Parathyroid adenoma (tissue), 2 donors: Measurements from ENCODE around the gene COL2A1.

ENCODE experiments used
- H2AFZ ChIP-seq: fragments of 300-600 bp; sonication (generic); one replicate; pipeline ENCODE4 v1.7.0; 2017; ENCODE audit warnings: antibody characterized with exemption, mild to moderate bottlenecking
- H3K27ac ChIP-seq: fragments of 300-600 bp; sonication (generic); one replicate; pipeline ENCODE4 v1.7.0; 2017
- H3K27me3 ChIP-seq: fragments of 300-600 bp; sonication (generic); one replicate; pipeline ENCODE4 v1.7.0; 2017; ENCODE audit warnings: low read length; ENCODE audit not compliant: control insufficient read depth, insufficient read depth
- H3K36me3 ChIP-seq: fragments of 300-600 bp; sonication (generic); one replicate; pipeline ENCODE4 v1.7.0; 2017; ENCODE audit warnings: low read length; ENCODE audit not compliant: control insufficient read depth, insufficient read depth
- H3K4me1 ChIP-seq: fragments of 300-600 bp; sonication (generic); one replicate; pipeline ENCODE4 v1.7.0; 2017; ENCODE audit warnings: control low read depth
- H3K4me2 ChIP-seq: fragments of 300-600 bp; sonication (generic); one replicate; pipeline ENCODE4 v1.7.0; 2017; ENCODE audit warnings: low read length
- H3K4me3 ChIP-seq: fragments of 300-600 bp; sonication (generic); one replicate; pipeline ENCODE4 v1.7.0; 2017; ENCODE audit warnings: low read depth, low read length
- H3K79me2 ChIP-seq: fragments of 300-600 bp; sonication (generic); one replicate; pipeline ENCODE4 v1.7.0; 2017; ENCODE audit warnings: control low read depth
- H3K9ac ChIP-seq: fragments of 300-600 bp; sonication (generic); one replicate; pipeline ENCODE4 v1.7.0; 2017; ENCODE audit warnings: mild to moderate bottlenecking
- H3K9me3 ChIP-seq: fragments of 300-600 bp; sonication (generic); one replicate; pipeline ENCODE4 v1.7.0; 2017; ENCODE audit warnings: low read length; ENCODE audit not compliant: control insufficient read depth
- CTCF ChIP-seq: fragments of 300-600 bp; sonication (generic); IDR thresholded peaks from one replicate; pipeline ENCODE4 v1.7.0; 2017; ENCODE audit warnings: antibody characterized with exemption, mild to moderate bottlenecking
- donor health status: primary hyperparathyroidism.

Gene COL2A1

GRCh38 chr12:47954058-47954457, 50.2 kb downstream of the COL2A1 start:
- H3K4me2 ChIP-seq: no peak overlapping the region
- H3K4me1 ChIP-seq: peaks cover 3% of the 10 kb centered on the region
- H3K27ac ChIP-seq: no peak overlapping the region
- H2AFZ ChIP-seq: no peak overlapping the region
- no peaks in the 10 kb centered on the region for H3K9me3 ChIP-seq
- H3K36me3 ChIP-seq: no peaks in the 10 kb centered on the region
- H3K9ac ChIP-seq: no peak overlapping the region
- no peak overlapping the region for H3K4me3 ChIP-seq
- TF ChIP-seq CTCF: no peak
- no peaks in the 10 kb centered on the region for H3K27me3 ChIP-seq
- no peaks in the 10 kb centered on the region for H3K79me2 ChIP-seq

- Histone ChIP-seq H3K36me3 (no peaks in the 10 kb centered on the region), H2AFZ (no peak overlapping the region), H3K9me3 (no peaks in the 10 kb centered on the region), H3K27ac (no peak overlapping the region), H3K79me2 (no peaks in the 10 kb centered on the region), H3K27me3 (no peaks in the 10 kb centered on the region), H3K9ac (no peak overlapping the region), H3K4me3 (no peak overlapping the region), H3K4me2 (no peak overlapping the region), H3K4me1 (peaks cover 31% of the 10 kb centered on the region)
- no peak for TF ChIP-seq CTCF
Measured at GRCh38 chr12:47950856-47951468, 53.3 kb downstream of the COL2A1 start.

GRCh38 chr12:47949441-47950341, 54.6 kb downstream of the COL2A1 start:
- no peaks in the 10 kb centered on the region for H3K79me2 ChIP-seq
- peaks cover 41% of the 10 kb centered on the region for H3K4me1 ChIP-seq
- no peak overlapping the region for H3K4me2 ChIP-seq
- H3K4me3 ChIP-seq: no peak overlapping the region
- no peaks in the 10 kb centered on the region for H3K9me3 ChIP-seq
- H3K27me3 ChIP-seq: no peaks in the 10 kb centered on the region
- H3K27ac ChIP-seq: peak overlapping the region; percentile 46
- H3K9ac ChIP-seq: no peak overlapping the region
- no peaks in the 10 kb centered on the region for H3K36me3 ChIP-seq
- peak; percentile 92 for TF ChIP-seq CTCF
- peak overlapping the region; percentile 66 for H2AFZ ChIP-seq

GRCh38 chr12:47947341-47947740, 56.9 kb downstream of the COL2A1 start:
- TF ChIP-seq CTCF: no peak
- no peaks in the 10 kb centered on the region for H3K9me3 ChIP-seq

More at GRCh38 chr12:47947341-47947740, 56.9 kb downstream of the COL2A1 start:
- no peaks in the 10 kb centered on the region for H3K36me3 ChIP-seq
- H3K9ac ChIP-seq: no peak overlapping the region
- H3K4me1 ChIP-seq: peaks cover 55% of the 10 kb centered on the region
- H3K79me2 ChIP-seq: no peaks in the 10 kb centered on the region
- peak overlapping the region; percentile 100 for H3K27ac ChIP-seq
- H3K27me3 ChIP-seq: no peaks in the 10 kb centered on the region
- H3K4me3 ChIP-seq: no peak overlapping the region
- H3K4me2 ChIP-seq: peak overlapping the region; percentile 39
- H2AFZ ChIP-seq: peak overlapping the region; percentile 83
